ENCODE results near the gene DCST1. TPM values are rescaled to one million over a fixed set of nuclear protein-coding genes. Genes with fewer than 3 reads are reported as not detected.
A peak's percentile ranks its signal among the peaks of the same experiment; 100 is the strongest.

DCST1 gene
- total RNA-seq, 1 donor = 0.21 TPM

- no peaks in the 10 kb centered on the region for H3K9me3 ChIP-seq (ENCODE audit: low read depth, low read length)
- H3K27me3 ChIP-seq (ENCODE audit: insufficient read depth, low read length) = no peaks in the 10 kb centered on the region
- H3K4me1 ChIP-seq (ENCODE audit: insufficient read depth, low read length) = peaks cover 52% of the 10 kb centered on the region
- no peak overlapping the region for H3K4me3 ChIP-seq (ENCODE audit: low read length)
Observed at GRCh38 chr1:154998818-154999570, 34.6 kb upstream of the DCST1 start.

DNA sequence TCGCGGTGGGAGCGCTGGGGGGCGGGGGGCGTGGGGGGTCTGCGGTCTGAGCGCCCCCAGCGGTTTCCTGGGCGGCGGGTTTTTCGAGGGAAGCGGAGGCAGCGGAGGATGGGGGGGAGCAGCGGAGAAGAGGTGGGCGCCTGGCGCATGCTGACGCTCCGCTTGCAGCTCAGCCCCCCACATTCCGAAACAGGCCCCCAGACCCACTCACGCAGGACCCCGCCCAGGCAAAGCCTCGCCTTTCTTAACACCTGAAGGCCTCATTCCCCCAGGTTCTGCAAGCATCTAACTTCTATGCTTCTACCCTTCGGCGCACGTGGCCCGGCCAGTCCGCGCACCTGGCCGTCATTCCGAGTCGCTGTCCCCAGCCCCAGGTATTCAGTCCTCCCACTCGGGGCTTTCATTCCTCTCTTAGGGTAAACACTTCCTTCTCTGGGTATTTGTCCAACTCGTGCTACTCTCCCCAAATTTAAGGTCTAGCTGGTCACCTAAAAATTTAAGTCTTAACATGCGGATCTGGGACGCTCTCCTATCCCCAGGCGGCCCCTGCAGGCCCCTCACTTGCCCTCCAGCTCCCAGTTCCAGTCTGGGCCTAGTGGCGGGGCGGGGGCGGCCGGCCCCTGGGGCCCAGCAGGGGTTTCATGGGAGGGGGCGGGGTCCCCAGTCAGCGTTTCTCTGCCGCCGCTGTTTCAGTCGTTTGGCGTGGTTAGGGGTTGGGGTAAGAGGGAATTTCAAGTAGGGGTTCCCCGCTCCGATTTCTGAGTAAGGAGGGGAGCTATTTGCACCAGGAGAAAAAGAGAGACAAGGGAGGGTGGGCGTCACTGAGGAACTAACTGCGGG is 33.8 kb upstream of the DCST1 start:
- Histone ChIP-seq H3K9me3 (ENCODE audit: low read depth, low read length) (no peaks in the 10 kb centered on the region), H3K4me1 (ENCODE audit: insufficient read depth, low read length) (peaks cover 59% of the 10 kb centered on the region), H3K4me3 (ENCODE audit: low read length) (peak overlapping the region; percentile 32)

DNA sequence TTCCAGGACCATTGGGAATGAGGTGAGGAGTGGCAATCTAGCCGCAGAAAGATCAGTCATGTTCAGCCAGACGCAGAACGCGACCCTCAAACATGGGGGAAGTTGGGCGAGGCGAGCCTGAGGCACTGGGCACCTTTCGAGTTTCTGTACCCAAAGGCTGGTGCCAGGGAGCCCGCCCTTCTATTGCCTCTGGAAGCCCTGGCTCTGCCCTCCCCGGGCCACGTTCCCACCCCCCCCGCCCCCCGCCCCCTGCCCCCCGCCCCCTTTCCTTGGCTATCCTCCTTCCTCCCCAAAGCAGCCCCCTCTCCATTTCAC is 33.3 kb upstream of the DCST1 start:
- no peaks in the 10 kb centered on the region for H3K9me3 ChIP-seq (ENCODE audit: low read depth, low read length)
- no peaks in the 10 kb centered on the region for H3K27me3 ChIP-seq (ENCODE audit: insufficient read depth, low read length)
- peak overlapping the region; percentile 62 for H3K4me3 ChIP-seq (ENCODE audit: low read length)
- peaks cover 59% of the 10 kb centered on the region for H3K4me1 ChIP-seq (ENCODE audit: insufficient read depth, low read length)

More for the DNA sequence above, 33.8 kb upstream of the DCST1 start:
- no peaks in the 10 kb centered on the region for H3K27me3 ChIP-seq (ENCODE audit: insufficient read depth, low read length)

GRCh38 chr1:155000726-155001424 is 32.7 kb upstream of the DCST1 start:
- Histone ChIP-seq H3K9me3 (ENCODE audit: low read depth, low read length) (no peaks in the 10 kb centered on the region), H3K4me3 (ENCODE audit: low read length) (peak overlapping the region; percentile 62), H3K27me3 (ENCODE audit: insufficient read depth, low read length) (no peaks in the 10 kb centered on the region), H3K4me1 (ENCODE audit: insufficient read depth, low read length) (peaks cover 61% of the 10 kb centered on the region)

DNA sequence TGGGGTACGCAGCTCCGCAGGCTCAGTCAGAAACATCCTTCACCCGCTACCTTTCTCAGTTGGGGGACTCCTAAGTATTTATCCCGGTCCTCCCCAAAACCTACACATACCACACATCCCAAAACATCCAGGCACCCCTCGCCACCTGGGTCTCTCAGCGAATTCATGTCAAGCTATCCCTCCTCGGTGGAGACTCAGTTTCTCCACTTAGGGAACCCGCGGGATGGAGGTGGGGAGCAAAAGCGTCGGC is 32.3 kb upstream of the DCST1 start:
- no peaks in the 10 kb centered on the region for H3K27me3 ChIP-seq (ENCODE audit: insufficient read depth, low read length)
- peaks cover 61% of the 10 kb centered on the region for H3K4me1 ChIP-seq (ENCODE audit: insufficient read depth, low read length)
- H3K4me3 ChIP-seq (ENCODE audit: low read length) = peak overlapping the region; percentile 62
- H3K9me3 ChIP-seq (ENCODE audit: low read depth, low read length) = no peaks in the 10 kb centered on the region

- H3K9me3 ChIP-seq (ENCODE audit: low read depth, low read length) = no peaks in the 10 kb centered on the region
- peaks cover 65% of the 10 kb centered on the region for H3K4me1 ChIP-seq (ENCODE audit: insufficient read depth, low read length)
- no peaks in the 10 kb centered on the region for H3K27me3 ChIP-seq (ENCODE audit: insufficient read depth, low read length)
- peak overlapping the region; percentile 62 for H3K4me3 ChIP-seq (ENCODE audit: low read length)
Observed at GRCh38 chr1:155001675-155002463, 31.8 kb upstream of the DCST1 start.

DNA sequence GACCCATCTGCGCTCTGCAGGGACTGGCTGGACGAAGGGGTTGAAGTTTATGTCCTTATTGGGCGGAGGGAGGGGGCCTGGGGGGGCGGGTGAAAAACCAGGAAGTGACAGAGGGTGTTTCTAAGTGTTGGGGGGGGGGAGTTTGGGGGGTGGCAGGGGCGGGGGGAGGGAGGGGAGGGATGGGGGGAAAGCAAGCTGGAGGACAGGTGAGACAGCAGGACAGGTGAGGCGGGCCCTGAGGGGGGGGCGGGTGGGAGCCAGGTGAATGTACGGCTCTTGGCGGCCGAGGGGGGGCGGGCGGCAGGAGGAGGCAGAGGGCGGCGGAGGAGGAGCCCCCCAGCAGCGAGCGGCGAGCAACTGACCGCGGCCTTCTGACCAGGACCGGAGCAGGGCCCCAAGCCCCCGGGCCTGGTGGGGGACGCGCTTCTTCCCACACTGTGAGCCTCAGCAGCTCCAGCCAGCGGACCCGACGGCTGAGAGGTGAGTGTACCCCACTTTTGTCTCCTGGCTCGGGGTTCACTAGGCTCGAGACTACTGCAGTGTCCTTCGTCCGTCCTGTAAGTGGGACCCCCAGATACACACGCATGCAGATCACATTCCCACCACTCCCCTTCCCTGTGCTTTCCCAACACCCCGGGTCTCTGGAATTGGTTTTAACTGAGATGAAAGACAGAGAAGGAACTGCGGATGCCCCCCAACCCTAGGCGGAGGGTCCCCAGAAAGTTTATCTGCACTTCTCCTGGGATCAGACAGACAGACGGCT is 31.0 kb upstream of the DCST1 start, which contains the start of gene ZBTB7B:
ZBTB7B (plus strand) TSS at position 339 of the 763 bp plus-strand sequence. CDS start 11,859 bp downstream, outside the sequence.
- peaks cover 66% of the 10 kb centered on the region for H3K4me1 ChIP-seq (ENCODE audit: insufficient read depth, low read length)
- no peaks in the 10 kb centered on the region for H3K27me3 ChIP-seq (ENCODE audit: insufficient read depth, low read length)
- peak within 1 kb of the TSS; percentile 96 for H3K4me3 ChIP-seq (ENCODE audit: low read length)
- H3K9me3 ChIP-seq (ENCODE audit: low read depth, low read length) = no peaks in the 10 kb centered on the region

GRCh38 chr1:155003227-155003765 is 30.3 kb upstream of the DCST1 start:
- Histone ChIP-seq H3K27me3 (ENCODE audit: insufficient read depth, low read length) (no peaks in the 10 kb centered on the region), H3K9me3 (ENCODE audit: low read depth, low read length) (no peaks in the 10 kb centered on the region), H3K4me1 (ENCODE audit: insufficient read depth, low read length) (peaks cover 66% of the 10 kb centered on the region), H3K4me3 (ENCODE audit: low read length) (peak overlapping the region; percentile 96)

GRCh38 chr1:155003766-155004351 is 29.8 kb upstream of the DCST1 start:
- Histone ChIP-seq H3K4me1 (ENCODE audit: insufficient read depth, low read length) (peaks cover 67% of the 10 kb centered on the region), H3K27me3 (ENCODE audit: insufficient read depth, low read length) (no peaks in the 10 kb centered on the region), H3K4me3 (ENCODE audit: low read length) (peak overlapping the region; percentile 96), H3K9me3 (ENCODE audit: low read depth, low read length) (no peaks in the 10 kb centered on the region)

- Histone ChIP-seq H3K4me3 (ENCODE audit: low read length) (peak overlapping the region; percentile 96), H3K4me1 (ENCODE audit: insufficient read depth, low read length) (peaks cover 66% of the 10 kb centered on the region), H3K9me3 (ENCODE audit: low read depth, low read length) (no peaks in the 10 kb centered on the region), H3K27me3 (ENCODE audit: insufficient read depth, low read length) (no peaks in the 10 kb centered on the region)
Observed at GRCh38 chr1:155004352-155005075, 29.1 kb upstream of the DCST1 start.

DNA sequence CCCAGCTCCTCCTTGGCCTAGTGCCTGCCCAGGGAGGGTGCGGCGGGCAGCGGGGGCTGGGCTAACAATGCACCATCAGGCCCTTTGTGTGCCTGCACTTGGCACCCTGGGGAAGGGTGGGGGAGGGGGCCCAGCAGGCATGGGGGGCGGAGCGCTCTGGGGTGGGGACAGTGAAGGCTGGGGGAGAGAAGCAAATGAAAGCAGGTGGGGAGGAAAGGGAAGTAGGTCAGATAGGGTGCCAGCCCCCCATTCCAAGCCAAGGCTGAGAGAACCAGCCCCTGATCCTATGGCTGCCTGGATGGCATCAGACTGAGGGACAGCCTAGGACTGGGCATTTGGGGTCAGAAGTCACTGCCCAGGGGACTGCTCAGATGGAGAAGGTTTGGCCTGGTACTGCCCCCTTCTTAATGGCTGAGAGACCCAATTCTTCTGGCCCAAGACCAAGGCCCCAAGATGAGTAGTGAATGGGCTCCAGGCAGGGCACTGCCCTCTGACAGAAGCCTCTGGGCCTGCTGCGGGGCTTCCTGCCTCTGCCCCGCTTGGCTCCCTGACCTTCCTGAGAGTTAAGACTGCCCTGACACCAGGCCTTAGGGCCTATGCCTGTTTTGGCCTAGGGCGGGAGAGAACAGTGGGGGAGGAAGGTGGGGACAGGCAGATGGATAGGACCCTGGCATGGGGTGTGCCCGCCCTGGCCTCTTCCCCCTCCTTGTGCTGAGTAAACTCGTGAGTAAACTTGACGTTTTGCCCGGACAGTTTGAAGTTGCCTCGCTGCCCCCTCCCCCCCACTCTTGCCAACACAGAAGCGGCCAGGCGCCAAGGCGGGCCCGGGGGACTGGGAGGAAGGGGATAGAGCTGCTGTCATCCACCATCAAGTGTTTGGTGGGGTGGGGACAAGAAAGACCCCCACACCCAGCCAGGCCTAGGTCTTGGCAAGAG is 28.3 kb upstream of the DCST1 start:
- Histone ChIP-seq H3K4me3 (ENCODE audit: low read length) (peak overlapping the region; percentile 96), H3K9me3 (ENCODE audit: low read depth, low read length) (no peaks in the 10 kb centered on the region), H3K4me1 (ENCODE audit: insufficient read depth, low read length) (peaks cover 66% of the 10 kb centered on the region), H3K27me3 (ENCODE audit: insufficient read depth, low read length) (no peaks in the 10 kb centered on the region)

DNA sequence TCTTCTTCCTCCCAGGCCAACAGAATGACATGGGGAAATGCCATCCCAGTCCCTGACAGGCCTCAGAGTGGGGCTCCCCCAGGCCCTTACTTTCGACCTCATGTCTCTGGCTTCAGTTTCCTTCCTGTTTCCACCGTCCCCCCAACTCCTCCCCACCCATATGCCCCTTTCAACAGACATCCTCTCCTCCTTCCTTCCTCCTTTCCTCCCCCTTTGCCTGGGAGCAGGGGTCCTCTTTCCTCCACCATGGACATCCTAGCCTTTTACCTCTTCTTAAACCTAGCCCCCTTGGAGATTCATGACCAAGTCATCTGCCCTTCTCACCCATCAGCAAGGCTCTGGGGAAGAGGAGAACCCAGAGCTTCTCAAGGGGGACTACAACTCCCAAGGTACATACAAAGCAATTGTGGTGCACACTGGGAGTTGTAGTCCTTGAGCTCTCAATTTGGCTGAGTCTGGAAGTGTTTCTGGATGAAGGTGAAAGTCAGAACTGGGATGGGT is 27.0 kb upstream of the DCST1 start:
- no peaks in the 10 kb centered on the region for H3K9me3 ChIP-seq (ENCODE audit: low read depth, low read length)
- H3K4me1 ChIP-seq (ENCODE audit: insufficient read depth, low read length) = peaks cover 75% of the 10 kb centered on the region
- H3K4me3 ChIP-seq (ENCODE audit: low read length) = no peak overlapping the region
- no peaks in the 10 kb centered on the region for H3K27me3 ChIP-seq (ENCODE audit: insufficient read depth, low read length)

All from mononuclear cell (primary cell).